AG09319 (cell line): ENCODE results near the gene RHOH.

Source experiments
- DNase-seq: peaks from one replicate; pipeline ENCODE4 v3.0.0-alpha.2; 2010; ENCODE audit warnings: low read depth; ENCODE audit errors: extremely low read depth
- CTCF ChIP-seq: IDR thresholded peaks from 2 replicates; pipeline ENCODE4 v1.5.1; 2011; ENCODE audit warnings: low read depth, mild to moderate bottlenecking, inconsistent platforms, low read length, moderate library complexity

The RHOH gene

GRCh38 chr4:40238700-40239548 is 42.1 kb downstream of the RHOH start:
- no peak for DNase-seq
- no peak for TF ChIP-seq CTCF

GRCh38 chr4:40240040-40240653 is 43.3 kb downstream of the RHOH start:
- DNase-seq = no peak
- no peak for TF ChIP-seq CTCF

GRCh38 chr4:40241026-40241425 is 44.2 kb downstream of the RHOH start:
- DNase-seq = no peak
- TF ChIP-seq CTCF = no peak

- DNase-seq = no peak
- no peak for TF ChIP-seq CTCF
Observed at GRCh38 chr4:40241941-40242340, 45.1 kb downstream of the RHOH start.

GRCh38 chr4:40243386-40243948 is 46.6 kb downstream of the RHOH start:
- no peak for DNase-seq
- no peak for TF ChIP-seq CTCF

- no peak for DNase-seq
- TF ChIP-seq CTCF = no peak
Observed at GRCh38 chr4:40244606-40245005, 47.8 kb downstream of the RHOH start.

GRCh38 chr4:40245550-40245949 is 48.7 kb downstream of the RHOH start:
- no peak for TF ChIP-seq CTCF
- no peak for DNase-seq
